ENCODE data around the gene TFDP3.

GRCh38 chrX:133251204-133251603 is 33.0 kb upstream of the TFDP3 start:
- TF ChIP-seq CTCF (conservative IDR thresholded peaks at IDR 0.05 in 1 of 2, IDR thresholded peaks at IDR 0.05 in 1 of 2; ENCODE audit: low read depth in 1 of 2, low read length in 2 of 2), result no peak
- no peak for TF ChIP-seq EZH2 (IDR thresholded peaks at IDR 0.05; ENCODE audit: low read length, missing control alignments)
